Measurements from ENCODE around the gene TNXB. TPM values are rescaled to one million over a fixed set of nuclear protein-coding genes. Genes with fewer than 3 reads are reported as not detected.
A peak's percentile ranks its signal among the peaks of the same experiment; 100 is the strongest.

Gene TNXB
- total RNA-seq, 2 donors from 2014 or later: 194 to 210 TPM

DNA sequence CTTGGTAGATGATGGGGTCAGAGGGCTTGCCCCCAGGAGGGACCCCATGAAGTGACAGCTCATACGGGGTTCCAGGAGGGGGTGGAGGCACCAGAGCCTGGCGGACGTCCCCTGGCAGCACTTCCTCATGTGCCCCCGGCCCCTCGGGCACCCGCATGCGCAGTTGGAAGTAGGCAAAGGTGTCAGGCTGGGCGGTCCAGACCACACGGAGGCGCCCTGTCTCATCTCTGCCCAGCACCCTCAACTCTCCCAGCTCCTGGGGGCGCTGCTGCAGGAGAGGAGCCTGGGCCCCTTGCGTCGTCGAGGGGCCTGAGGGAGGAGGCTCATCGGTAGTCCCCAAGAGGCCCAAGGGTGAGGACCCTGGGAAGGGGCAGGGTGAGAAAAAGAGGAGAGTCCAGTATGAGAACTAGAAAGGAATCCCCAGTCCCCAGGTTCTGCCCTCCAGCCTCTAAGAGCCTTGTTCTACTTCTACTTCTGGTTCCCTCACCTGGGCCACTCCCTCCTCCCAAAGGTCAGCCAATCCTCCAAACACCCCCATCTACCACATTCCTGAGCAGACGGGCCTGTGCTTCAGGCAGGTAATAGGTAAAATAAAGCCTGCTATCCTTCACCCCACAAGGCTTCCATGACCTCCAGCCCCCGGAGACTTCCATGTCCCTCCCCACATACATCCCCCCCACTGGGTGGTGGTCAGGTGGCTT lies 23.2 kb downstream of the TNXB start:
- no peak for DNase-seq (ENCODE audit: low spot score)
- H3K4me1 ChIP-seq (ENCODE audit: control insufficient read depth in 1 of 2, low read depth in 2 of 2): peaks cover 26 to 45% of the 10 kb centered on the region in 2 donors
- TF ChIP-seq, protein P1, sequence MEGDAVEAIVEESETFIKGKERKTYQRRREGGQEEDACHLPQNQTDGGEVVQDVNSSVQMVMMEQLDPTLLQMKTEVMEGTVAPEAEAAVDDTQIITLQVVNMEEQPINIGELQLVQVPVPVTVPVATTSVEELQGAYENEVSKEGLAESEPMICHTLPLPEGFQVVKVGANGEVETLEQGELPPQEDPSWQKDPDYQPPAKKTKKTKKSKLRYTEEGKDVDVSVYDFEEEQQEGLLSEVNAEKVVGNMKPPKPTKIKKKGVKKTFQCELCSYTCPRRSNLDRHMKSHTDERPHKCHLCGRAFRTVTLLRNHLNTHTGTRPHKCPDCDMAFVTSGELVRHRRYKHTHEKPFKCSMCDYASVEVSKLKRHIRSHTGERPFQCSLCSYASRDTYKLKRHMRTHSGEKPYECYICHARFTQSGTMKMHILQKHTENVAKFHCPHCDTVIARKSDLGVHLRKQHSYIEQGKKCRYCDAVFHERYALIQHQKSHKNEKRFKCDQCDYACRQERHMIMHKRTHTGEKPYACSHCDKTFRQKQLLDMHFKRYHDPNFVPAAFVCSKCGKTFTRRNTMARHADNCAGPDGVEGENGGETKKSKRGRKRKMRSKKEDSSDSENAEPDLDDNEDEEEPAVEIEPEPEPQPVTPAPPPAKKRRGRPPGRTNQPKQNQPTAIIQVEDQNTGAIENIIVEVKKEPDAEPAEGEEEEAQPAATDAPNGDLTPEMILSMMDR (IDR thresholded peaks at IDR 0.05): no peak

DNA sequence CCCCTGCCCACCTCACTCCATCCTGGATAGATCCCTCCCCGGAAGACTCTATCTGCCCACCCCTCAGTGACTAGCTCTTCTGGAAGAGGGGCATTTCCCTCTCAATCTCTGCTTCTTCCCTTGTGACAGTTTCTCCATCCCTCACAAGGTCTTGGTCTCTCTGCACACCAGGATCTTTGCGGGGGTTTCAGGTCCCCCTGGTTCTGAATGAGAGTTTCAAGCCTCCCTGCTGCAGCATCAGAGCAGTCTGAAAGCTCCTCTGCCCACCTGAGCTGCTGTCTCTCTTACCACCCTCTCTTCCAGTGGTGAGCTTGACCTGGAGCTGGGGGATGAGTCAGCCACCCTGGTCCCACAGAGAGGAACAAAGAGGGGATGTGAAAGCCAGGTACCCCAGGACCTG lies 24.4 kb downstream of the TNXB start:
- no peak overlapping the region for H3K27ac ChIP-seq
- H3K4me3 ChIP-seq: no peak overlapping the region
- H3K27me3 ChIP-seq (replicated peaks; ENCODE audit: insufficient read depth): no peaks in the 10 kb centered on the region
- no peaks in the 10 kb centered on the region for H3K36me3 ChIP-seq
- no peaks in the 10 kb centered on the region for H3K9me3 ChIP-seq
- TF ChIP-seq, protein P1 (IDR thresholded peaks at IDR 0.05): no peak
- ATAC-seq (ENCODE audit: insufficient number of reproducible peaks, low FRiP score, low read depth): no peak
- no peak for DNase-seq (ENCODE audit: low spot score)
- peaks cover 29 to 49% of the 10 kb centered on the region in 2 donors for H3K4me1 ChIP-seq (ENCODE audit: control insufficient read depth in 1 of 2, low read depth in 2 of 2)

More for the DNA sequence above, 23.2 kb downstream of the TNXB start:
- Histone ChIP-seq H3K36me3 (no peaks in the 10 kb centered on the region), H3K27me3 (replicated peaks; ENCODE audit: insufficient read depth) (no peaks in the 10 kb centered on the region), H3K27ac (peak overlapping the region in 1 of 2 donors; percentile 62), H3K9me3 (no peaks in the 10 kb centered on the region), H3K4me3 (no peak overlapping the region)
- no peak for ATAC-seq (ENCODE audit: insufficient number of reproducible peaks, low FRiP score, low read depth)

DNA sequence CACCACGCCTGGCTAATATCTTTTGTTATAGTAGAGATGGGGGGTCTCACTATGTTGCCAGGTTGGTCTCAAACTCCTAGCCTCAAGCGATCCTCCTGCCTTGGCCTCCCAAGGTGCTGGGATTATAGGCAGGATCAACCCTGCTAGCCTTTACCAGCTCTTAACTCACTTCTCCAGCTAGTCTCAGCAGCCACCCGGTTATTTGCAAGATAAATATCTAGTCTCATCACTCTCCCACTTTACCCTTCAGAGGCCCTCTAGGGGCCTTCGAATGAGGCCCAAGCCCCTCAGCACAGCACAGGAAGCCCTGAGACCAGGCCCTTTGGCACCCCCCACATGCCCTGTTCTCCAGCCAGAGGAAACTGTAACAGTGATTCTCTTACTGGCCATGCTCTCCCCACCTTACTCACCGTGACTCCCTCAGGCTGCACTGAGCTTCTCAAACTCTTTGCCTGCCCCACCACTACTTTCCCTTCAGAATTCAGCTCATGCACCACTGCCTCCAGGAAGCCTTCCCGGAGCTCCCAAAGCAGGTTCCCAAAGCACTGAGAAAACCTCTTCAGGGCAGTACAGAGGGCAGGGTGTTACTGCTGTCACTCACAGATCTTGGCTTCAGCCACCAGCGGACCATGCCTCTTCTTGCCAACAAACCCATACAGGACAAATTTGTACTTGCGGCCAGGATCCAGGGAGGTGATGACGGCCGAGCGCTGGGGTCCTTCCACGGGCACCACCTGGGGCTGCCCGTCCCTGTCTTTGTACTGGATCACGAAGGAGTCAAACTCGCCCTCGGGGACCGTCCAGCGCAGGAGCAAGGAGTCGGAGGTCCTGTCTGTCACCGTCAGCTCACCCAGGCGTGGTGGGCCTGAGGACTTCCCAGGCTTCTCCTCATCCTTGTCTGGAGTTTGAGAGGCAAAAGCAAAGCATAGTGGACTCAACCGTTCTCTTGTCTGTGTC lies 25.0 kb downstream of the TNXB start:
- ATAC-seq (ENCODE audit: insufficient number of reproducible peaks, low FRiP score, low read depth): no peak

GRCh38 chr6:32082935-32083334 lies 26.2 kb downstream of the TNXB start:
- Histone ChIP-seq H3K27ac (peak overlapping the region; percentile 75 to 86), H3K4me1 (ENCODE audit: control insufficient read depth in 1 of 2, low read depth in 2 of 2) (peaks cover 29 to 47% of the 10 kb centered on the region in 2 donors), H3K9me3 (no peaks in the 10 kb centered on the region), H3K4me3 (no peak overlapping the region), H3K36me3 (no peaks in the 10 kb centered on the region), H3K27me3 (replicated peaks; ENCODE audit: insufficient read depth) (no peaks in the 10 kb centered on the region)
- DNase-seq (ENCODE audit: low spot score) (no peak), ATAC-seq (ENCODE audit: insufficient number of reproducible peaks, low FRiP score, low read depth) (no peak)
- TF ChIP-seq, protein P1 (IDR thresholded peaks at IDR 0.05): no peak

More for the DNA sequence above, 25.0 kb downstream of the TNXB start:
- Histone ChIP-seq H3K27ac (peak overlapping the region in 1 of 2 donors; percentile 75), H3K9me3 (no peaks in the 10 kb centered on the region), H3K4me1 (ENCODE audit: control insufficient read depth in 1 of 2, low read depth in 2 of 2) (peaks cover 29 to 49% of the 10 kb centered on the region in 2 donors), H3K4me3 (no peak overlapping the region), H3K27me3 (replicated peaks; ENCODE audit: insufficient read depth) (no peaks in the 10 kb centered on the region), H3K36me3 (no peaks in the 10 kb centered on the region)
- DNase-seq (ENCODE audit: low spot score): no peak
- TF ChIP-seq, protein P1 (IDR thresholded peaks at IDR 0.05): no peak

DNA sequence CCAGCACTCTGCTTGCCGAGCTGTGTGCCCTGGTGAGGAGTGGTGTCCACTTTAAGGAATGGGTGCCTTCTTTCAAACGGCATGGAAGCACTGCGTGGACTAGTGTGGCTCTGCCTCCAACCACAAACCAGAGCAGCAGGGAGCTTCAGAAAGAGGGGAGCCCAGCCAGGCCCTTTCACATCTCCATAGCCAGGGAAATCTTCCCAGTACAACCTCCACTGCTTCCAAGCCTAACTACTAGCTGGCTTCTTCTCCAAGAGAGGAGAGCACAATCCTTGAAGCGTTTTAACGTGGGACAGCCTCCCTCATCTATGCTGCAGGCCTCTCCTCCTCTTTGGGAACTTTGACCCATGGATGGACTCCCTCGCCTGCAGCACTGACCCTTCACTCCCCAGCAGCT lies 26.7 kb downstream of the TNXB start:
- Histone ChIP-seq H3K4me1 (ENCODE audit: control insufficient read depth in 1 of 2, low read depth in 2 of 2) (peaks cover 29 to 45% of the 10 kb centered on the region in 2 donors), H3K9me3 (no peaks in the 10 kb centered on the region), H3K4me3 (no peak overlapping the region), H3K36me3 (peaks cover under 1% of the 10 kb centered on the region), H3K27me3 (replicated peaks; ENCODE audit: insufficient read depth) (no peaks in the 10 kb centered on the region), H3K27ac (peak overlapping the region; percentile 75 to 86)
- DNase-seq (ENCODE audit: low spot score) (no peak), ATAC-seq (ENCODE audit: insufficient number of reproducible peaks, low FRiP score, low read depth) (no peak)
- TF ChIP-seq, protein P1 (IDR thresholded peaks at IDR 0.05): no peak

All from thoracic aorta (tissue), 2 donors.